Measurements from ENCODE around the gene AOAH. TPM values are rescaled to one million over a fixed set of nuclear protein-coding genes. Genes with fewer than 3 reads are reported as not detected.

AOAH gene
- total RNA-seq, 1 donor from 2014 or later: 1.2 TPM

GRCh38 chr7:36691983-36692382 lies 32.3 kb downstream of the AOAH start:
- no peak for DNase-seq (ENCODE audit: low read depth)

GRCh38 chr7:36690514-36691187 lies 33.6 kb downstream of the AOAH start:
- DNase-seq (ENCODE audit: low read depth): no peak

- DNase-seq (ENCODE audit: low read depth): no peak
Observed at GRCh38 chr7:36690041-36690440, 34.3 kb downstream of the AOAH start.

- DNase-seq (ENCODE audit: low read depth): peak; percentile 78
Observed at GRCh38 chr7:36686499-36686898, 37.8 kb downstream of the AOAH start.

GRCh38 chr7:36684954-36685353 lies 39.3 kb downstream of the AOAH start:
- no peak for DNase-seq (ENCODE audit: low read depth)

GRCh38 chr7:36683695-36684357 lies 40.5 kb downstream of the AOAH start:
- peak; percentile 98 for DNase-seq (ENCODE audit: low read depth)

GRCh38 chr7:36683111-36683510 lies 41.2 kb downstream of the AOAH start:
- DNase-seq (ENCODE audit: low read depth): no peak

GRCh38 chr7:36682102-36682501 lies 42.2 kb downstream of the AOAH start:
- no peak for DNase-seq (ENCODE audit: low read depth)

- DNase-seq (ENCODE audit: low read depth): no peak
Observed at GRCh38 chr7:36677769-36678437, 46.4 kb downstream of the AOAH start.

GRCh38 chr7:36673703-36674102 lies 50.6 kb downstream of the AOAH start:
- DNase-seq (ENCODE audit: low read depth): no peak

- DNase-seq (ENCODE audit: low read depth): no peak
Observed at GRCh38 chr7:36671432-36671829, 52.9 kb downstream of the AOAH start.

- peak; percentile 74 for DNase-seq (ENCODE audit: low read depth)
Observed at GRCh38 chr7:36670585-36671431, 53.5 kb downstream of the AOAH start.

GRCh38 chr7:36668750-36669149 lies 55.5 kb downstream of the AOAH start:
- DNase-seq (ENCODE audit: low read depth): no peak

GRCh38 chr7:36668080-36668479 lies 56.2 kb downstream of the AOAH start:
- no peak for DNase-seq (ENCODE audit: low read depth)

- DNase-seq (ENCODE audit: low read depth): no peak
Observed at GRCh38 chr7:36667007-36667745, 57.1 kb downstream of the AOAH start.

GRCh38 chr7:36663481-36663880 lies 60.8 kb downstream of the AOAH start:
- no peak for DNase-seq (ENCODE audit: low read depth)

GRCh38 chr7:36661135-36661840 lies 63.0 kb downstream of the AOAH start:
- DNase-seq (ENCODE audit: low read depth): peak; percentile 92

- DNase-seq (ENCODE audit: low read depth): no peak
Observed at GRCh38 chr7:36659638-36660341, 64.5 kb downstream of the AOAH start.

GRCh38 chr7:36659172-36659516 lies 65.2 kb downstream of the AOAH start:
- peak; percentile 98 for DNase-seq (ENCODE audit: low read depth)
